AG04450 (cell line): ENCODE measurements around the gene STK17A. TPM values are rescaled to one million over a fixed set of nuclear protein-coding genes. Genes with fewer than 3 reads are reported as not detected.

ENCODE experiments used
- polyA plus RNA-seq: library from polyadenylated mRNA; depleted of rRNA; stranded (reverse); fragments of >200 nt; gene quantifications from 2 replicates; pipeline ENCODE4 v1.2.3, GENCODE V29; 2011; rRNA removed

The STK17A gene
- polyA plus RNA-seq, 1 experiment: 39.7 TPM

Other genes starting within 250 kb of the STK17A start
- 22.4 and 24.4 TPM in 2 replicates for gene COA1, start 146.4 kb downstream of the STK17A start, polyA plus RNA-seq
- 50.3 and 58.7 TPM in 2 replicates for gene BLVRA, start 175.6 kb downstream of the STK17A start, polyA plus RNA-seq